Coronary artery (tissue), 2 donors: Measurements from ENCODE around the gene NXN.
A peak's percentile ranks its signal among the peaks of the same experiment; 100 is the strongest.
"Not testable (repeated sequence)": the region's sequence is repeated elsewhere in the genome, so short reads cannot be mapped to it uniquely, and the experiment has no call there.

Experiments used
- DNase-seq: peaks from one replicate; pipeline ENCODE4 v3.0.0-alpha.2; 2017; ENCODE audit warnings: low spot score
- H3K27ac ChIP-seq, 2 donors: fragments of 200-600 bp; sonication (generic); one replicate each; pipeline ENCODE4 v1.5.1; 2016 to 2019
- H3K4me3 ChIP-seq: fragments of 200-600 bp; sonication (generic); 2 replicates; pipeline ENCODE4 v1.5.1; 2016; ENCODE audit warnings: mild to moderate bottlenecking, moderate library complexity
- TF ChIP-seq, protein P1 (sequence below): fragments of 200-600 bp; sonication (generic); IDR thresholded peaks from one replicate; pipeline ENCODE4 v1.5.1; 2019; ENCODE audit warnings: antibody characterized with exemption

NXN gene

DNA sequence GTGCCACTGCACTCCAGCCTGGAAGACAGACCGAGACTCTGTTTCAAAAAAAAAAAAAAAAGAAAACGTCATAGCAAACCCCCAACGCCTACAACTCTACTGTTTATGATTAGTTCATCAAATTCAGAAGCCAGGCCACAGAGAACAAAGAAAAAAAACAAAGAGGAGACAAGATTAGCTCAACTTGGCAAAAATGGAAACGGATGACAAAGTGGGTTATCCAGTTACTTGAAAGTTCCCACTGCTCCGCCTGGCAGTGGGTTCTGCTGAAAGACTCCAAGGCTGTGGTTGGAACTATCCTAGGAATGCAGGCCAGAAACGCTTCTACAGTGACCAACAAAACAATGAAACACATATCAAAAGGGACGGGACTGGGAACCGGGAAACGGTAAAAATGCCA is 144.3 kb downstream of the NXN start:
- TF ChIP-seq, protein P1, sequence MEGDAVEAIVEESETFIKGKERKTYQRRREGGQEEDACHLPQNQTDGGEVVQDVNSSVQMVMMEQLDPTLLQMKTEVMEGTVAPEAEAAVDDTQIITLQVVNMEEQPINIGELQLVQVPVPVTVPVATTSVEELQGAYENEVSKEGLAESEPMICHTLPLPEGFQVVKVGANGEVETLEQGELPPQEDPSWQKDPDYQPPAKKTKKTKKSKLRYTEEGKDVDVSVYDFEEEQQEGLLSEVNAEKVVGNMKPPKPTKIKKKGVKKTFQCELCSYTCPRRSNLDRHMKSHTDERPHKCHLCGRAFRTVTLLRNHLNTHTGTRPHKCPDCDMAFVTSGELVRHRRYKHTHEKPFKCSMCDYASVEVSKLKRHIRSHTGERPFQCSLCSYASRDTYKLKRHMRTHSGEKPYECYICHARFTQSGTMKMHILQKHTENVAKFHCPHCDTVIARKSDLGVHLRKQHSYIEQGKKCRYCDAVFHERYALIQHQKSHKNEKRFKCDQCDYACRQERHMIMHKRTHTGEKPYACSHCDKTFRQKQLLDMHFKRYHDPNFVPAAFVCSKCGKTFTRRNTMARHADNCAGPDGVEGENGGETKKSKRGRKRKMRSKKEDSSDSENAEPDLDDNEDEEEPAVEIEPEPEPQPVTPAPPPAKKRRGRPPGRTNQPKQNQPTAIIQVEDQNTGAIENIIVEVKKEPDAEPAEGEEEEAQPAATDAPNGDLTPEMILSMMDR, result no peak
- DNase-seq, result no peak
- Histone ChIP-seq H3K27ac (peak overlapping the region in 1 of 2 donors; percentile 65), H3K4me3 (no peak overlapping the region)

GRCh38 chr17:834136-834535 is 145.4 kb downstream of the NXN start:
- Histone ChIP-seq H3K27ac (no peak overlapping the region), H3K4me3 (no peak overlapping the region)
- no peak for DNase-seq
- TF ChIP-seq, protein P1, result no peak

DNA sequence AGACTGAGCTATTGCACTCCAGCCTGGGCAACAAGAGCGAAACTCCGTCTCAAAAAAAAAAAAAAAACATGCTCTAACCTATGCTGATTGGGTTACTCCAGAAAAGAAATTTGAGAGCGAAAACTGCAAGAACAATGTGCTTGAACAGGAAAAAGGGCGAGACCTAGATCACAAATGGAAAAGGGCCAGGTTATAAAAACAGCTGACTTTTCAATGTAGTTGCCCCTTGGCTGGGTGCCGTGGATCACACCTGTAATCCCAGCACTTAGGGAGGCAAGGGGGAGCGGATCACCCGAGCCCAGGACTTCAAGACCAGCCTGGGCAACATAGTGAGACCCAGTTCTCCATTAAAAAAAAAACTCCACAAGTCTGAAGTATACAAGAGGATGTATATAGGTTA is 148.6 kb downstream of the NXN start:
- DNase-seq, result no peak
- TF ChIP-seq, protein P1, result no peak
- no peak overlapping the region for H3K27ac ChIP-seq
- no peak overlapping the region for H3K4me3 ChIP-seq

DNA sequence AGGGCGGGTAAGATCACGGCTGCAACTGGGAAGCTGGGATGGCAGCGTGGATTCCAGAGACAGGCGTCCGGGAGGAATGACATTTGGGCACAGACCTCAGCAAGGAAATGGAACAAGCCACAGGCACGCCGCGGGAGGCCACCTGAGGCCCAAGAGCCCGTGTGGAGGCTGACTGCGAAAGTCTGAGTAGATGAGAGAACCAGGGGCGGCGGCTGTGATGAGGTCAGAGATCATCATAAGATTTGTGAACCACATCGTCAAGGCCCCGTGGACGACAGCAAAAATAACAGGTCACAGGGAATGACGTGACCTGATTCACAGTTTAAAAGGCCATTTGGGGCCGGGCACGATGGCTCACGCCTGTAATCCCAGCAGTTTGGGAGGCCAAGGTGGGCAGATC is 149.2 kb downstream of the NXN start:
- TF ChIP-seq, protein P1, result no peak
- no peak for DNase-seq
- H3K27ac ChIP-seq, result no peak overlapping the region
- no peak overlapping the region for H3K4me3 ChIP-seq

GRCh38 chr17:829614-830013 is 150.0 kb downstream of the NXN start:
- H3K4me3 ChIP-seq, DNase-seq, H3K27ac ChIP-seq: not testable (repeated sequence)

- H3K27ac ChIP-seq, result no peak overlapping the region
These were observed 150.8 kb downstream of the NXN start for GRCh38 chr17:828761-829160.

DNA sequence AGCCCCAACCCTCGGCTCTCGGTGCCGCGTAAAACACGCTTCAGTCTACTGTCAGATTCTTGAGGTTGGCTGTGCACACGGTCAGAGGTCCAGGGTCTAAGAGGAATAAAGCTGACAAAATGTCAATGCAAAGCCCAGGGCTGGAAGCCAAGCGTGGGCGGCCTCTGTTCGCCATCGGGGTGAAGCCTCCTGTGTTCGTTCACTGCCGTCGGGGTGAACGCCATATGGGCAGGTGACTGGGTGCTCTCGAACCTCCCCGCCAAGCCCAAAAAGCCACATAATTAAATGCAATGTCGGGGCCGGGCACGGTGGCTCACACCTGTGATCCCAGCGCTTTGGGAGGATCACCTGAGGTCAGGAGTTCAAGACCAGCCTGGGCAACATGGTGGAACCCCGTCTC is 152.8 kb downstream of the NXN start:
- no peak overlapping the region for H3K4me3 ChIP-seq
- TF ChIP-seq, protein P1, result no peak
- DNase-seq, result no peak
- no peak overlapping the region for H3K27ac ChIP-seq

More at GRCh38 chr17:828761-829160, 150.8 kb downstream of the NXN start:
- no peak overlapping the region for H3K4me3 ChIP-seq
- DNase-seq, result no peak
- TF ChIP-seq, protein P1, result no peak

GRCh38 chr17:825216-825615 is 154.4 kb downstream of the NXN start:
- no peak overlapping the region for H3K4me3 ChIP-seq
- no peak for DNase-seq
- TF ChIP-seq, protein P1, result no peak
- no peak overlapping the region for H3K27ac ChIP-seq
